ENCODE results near the gene SSPN.

Gene SSPN

GRCh38 chr12:26172013-26172412 is 23.4 kb upstream of the SSPN start:
- no peak for TF ChIP-seq EZH2phosphoT487 (conservative IDR thresholded peaks at IDR 0.05; ENCODE audit: low read length)
- no peak for TF ChIP-seq CTCF (IDR thresholded peaks at IDR 0.05; ENCODE audit: insufficient read depth, low read length, poor library complexity, severe bottlenecking)
- Histone ChIP-seq H3K36me3 (ENCODE audit: low read length) (no peaks in the 10 kb centered on the region), H2AFZ (ENCODE audit: low read depth, low read length, severe bottlenecking) (no peak overlapping the region), H3K27me3 (ENCODE audit: low read length) (no peaks in the 10 kb centered on the region), H3F3A (ENCODE audit: insufficient read depth) (no peaks in the 10 kb centered on the region), H3K9me2 (replicated peaks; ENCODE audit: insufficient read depth, low read length) (no peaks in the 10 kb centered on the region), H3K4me2 (ENCODE audit: low read depth, low read length, poor library complexity, severe bottlenecking) (no peak overlapping the region), H3K9ac (ENCODE audit: low read length) (no peak overlapping the region), H3K27ac (ENCODE audit: low read depth, low read length) (no peak overlapping the region), H3K4me3 (ENCODE audit: insufficient read depth, low read length, poor library complexity, severe bottlenecking) (no peak overlapping the region), H4K20me1 (ENCODE audit: low read depth, low read length) (0 out of 2 replicates have a peak, but pooled peaks cover 2% of the 10 kb centered on the region), H3K9me3 (ENCODE audit: insufficient read depth, low read length) (no peaks in the 10 kb centered on the region), H3K79me2 (ENCODE audit: insufficient read depth, low read length) (no peaks in the 10 kb centered on the region)

DNA sequence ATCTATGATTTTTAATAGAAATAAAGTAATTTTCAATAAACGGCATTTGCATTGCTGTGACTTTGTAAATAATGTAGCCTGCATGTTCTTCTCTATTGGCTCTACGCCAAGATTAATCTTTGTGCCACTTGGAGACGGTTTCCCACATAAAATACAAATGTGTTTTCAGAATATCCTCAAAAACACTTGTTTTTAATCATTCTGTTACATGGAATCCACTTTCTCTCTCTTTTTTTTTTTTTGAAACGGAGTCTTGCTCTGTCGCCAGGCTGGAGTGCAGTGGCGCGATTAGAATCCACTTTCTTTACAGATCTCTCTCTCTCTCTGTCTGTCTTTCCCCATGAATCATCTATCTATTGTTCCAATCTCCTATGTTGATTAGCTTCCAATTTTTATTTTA is 22.8 kb upstream of the SSPN start:
- no peaks in the 10 kb centered on the region for H3K79me2 ChIP-seq (ENCODE audit: insufficient read depth, low read length)
- H3K36me3 ChIP-seq (ENCODE audit: low read length) = no peaks in the 10 kb centered on the region
- TF ChIP-seq EZH2phosphoT487 (conservative IDR thresholded peaks at IDR 0.05; ENCODE audit: low read length) (no peak), CTCF (IDR thresholded peaks at IDR 0.05; ENCODE audit: insufficient read depth, low read length, poor library complexity, severe bottlenecking) (no peak)
- no peak overlapping the region for H3K4me3 ChIP-seq (ENCODE audit: insufficient read depth, low read length, poor library complexity, severe bottlenecking)
- H3K4me2 ChIP-seq (ENCODE audit: low read depth, low read length, poor library complexity, severe bottlenecking) = no peak overlapping the region
- H3K9ac ChIP-seq (ENCODE audit: low read length) = no peak overlapping the region
- no peak overlapping the region for H3K27ac ChIP-seq (ENCODE audit: low read depth, low read length)
- H3K9me2 ChIP-seq (replicated peaks; ENCODE audit: insufficient read depth, low read length) = no peaks in the 10 kb centered on the region
- no peaks in the 10 kb centered on the region for H3K27me3 ChIP-seq (ENCODE audit: low read length)
- H3F3A ChIP-seq (ENCODE audit: insufficient read depth) = no peaks in the 10 kb centered on the region
- H4K20me1 ChIP-seq (ENCODE audit: low read depth, low read length) = 0 out of 2 replicates have a peak, but pooled peaks cover 2% of the 10 kb centered on the region
- no peak overlapping the region for H2AFZ ChIP-seq (ENCODE audit: low read depth, low read length, severe bottlenecking)
- no peaks in the 10 kb centered on the region for H3K9me3 ChIP-seq (ENCODE audit: insufficient read depth, low read length)

- no peaks in the 10 kb centered on the region for H3F3A ChIP-seq (ENCODE audit: insufficient read depth)
- TF ChIP-seq CTCF (IDR thresholded peaks at IDR 0.05; ENCODE audit: insufficient read depth, low read length, poor library complexity, severe bottlenecking) (no peak), EZH2phosphoT487 (conservative IDR thresholded peaks at IDR 0.05; ENCODE audit: low read length) (no peak)
- no peak overlapping the region for H2AFZ ChIP-seq (ENCODE audit: low read depth, low read length, severe bottlenecking)
- no peak overlapping the region for H3K9ac ChIP-seq (ENCODE audit: low read length)
- H3K4me3 ChIP-seq (ENCODE audit: insufficient read depth, low read length, poor library complexity, severe bottlenecking) = no peak overlapping the region
- H4K20me1 ChIP-seq (ENCODE audit: low read depth, low read length) = 0 out of 2 replicates have a peak, but pooled peaks cover 2% of the 10 kb centered on the region
- no peak overlapping the region for H3K4me2 ChIP-seq (ENCODE audit: low read depth, low read length, poor library complexity, severe bottlenecking)
- no peaks in the 10 kb centered on the region for H3K9me3 ChIP-seq (ENCODE audit: insufficient read depth, low read length)
- H3K27me3 ChIP-seq (ENCODE audit: low read length) = no peaks in the 10 kb centered on the region
- H3K36me3 ChIP-seq (ENCODE audit: low read length) = no peaks in the 10 kb centered on the region
- no peaks in the 10 kb centered on the region for H3K79me2 ChIP-seq (ENCODE audit: insufficient read depth, low read length)
- no peak overlapping the region for H3K27ac ChIP-seq (ENCODE audit: low read depth, low read length)
- no peaks in the 10 kb centered on the region for H3K9me2 ChIP-seq (replicated peaks; ENCODE audit: insufficient read depth, low read length)
Measured at GRCh38 chr12:26172946-26173552, 22.3 kb upstream of the SSPN start.
